PC-3 (cell line): Measurements from ENCODE around the gene CCDC92. TPM values are rescaled to one million over a fixed set of nuclear protein-coding genes. Genes with fewer than 3 reads are reported as not detected.
A peak's percentile ranks its signal among the peaks of the same experiment; 100 is the strongest.

Experiments used
- ATAC-seq: fragments of 200-7000 bp; cut with Tn5 transposase; 2 replicates; pipeline ENCODE4 v1.9.1; 2020; ENCODE audit warnings: mild to moderate bottlenecking, moderate library complexity
- BruUV-seq: library from RNA; stranded (reverse); fragments of 400-500 nt; replicated peaks from 2 replicates; lab custom pipeline; 2021; lab: Mats Ljungman, UMichigan
- CTCF ChIA-PET: fragments of 300-600 bp; sonication (Branson Sonifier 250); formaldehyde crosslinking; loops from one replicate; lab custom pipeline; 2022; ENCODE audit warnings: antibody characterized with exemption; lab: Charles Lee
- POLR2A ChIA-PET: fragments of 300-600 bp; sonication (Branson Sonifier 250); formaldehyde crosslinking; loops from one replicate; lab custom pipeline; 2022; ENCODE audit warnings: antibody characterized with exemption; ENCODE audit not compliant: unreplicated experiment; lab: Charles Lee
- DNase-seq: peaks from one replicate; pipeline ENCODE4 v3.0.0-alpha.2; 2015
- H2AFZ ChIP-seq: fragments of 300-600 bp; sonication (generic); 2 replicates; pipeline ENCODE4 v1.6.0; 2016; ENCODE audit warnings: antibody characterized with exemption, low read length
- H3F3A ChIP-seq: fragments of 300-600 bp; sonication (generic); one replicate; pipeline ENCODE4 v1.6.0; 2017; ENCODE audit warnings: antibody characterized with exemption, low read length, control low read depth, mild to moderate bottlenecking; ENCODE audit not compliant: unreplicated experiment
- H3K27ac ChIP-seq: fragments of 300-600 bp; sonication (generic); 2 replicates; pipeline ENCODE4 v1.5.1; 2016; ENCODE audit warnings: mild to moderate bottlenecking, low read length
- H3K27me3 ChIP-seq: fragments of 300-600 bp; sonication (generic); 2 replicates; pipeline ENCODE4 v1.6.1; 2016; ENCODE audit warnings: low read length, mixed read lengths
- H3K36me3 ChIP-seq: fragments of 300-600 bp; sonication (generic); 2 replicates; pipeline ENCODE4 v1.6.1; 2016; ENCODE audit warnings: low read depth, mixed run types, low read length, mixed read lengths
- H3K4me1 ChIP-seq: fragments of 300-600 bp; sonication (generic); 2 replicates; pipeline ENCODE4 v1.5.1; 2016; ENCODE audit warnings: low read length; ENCODE audit not compliant: insufficient read depth
- H3K4me2 ChIP-seq: fragments of 300-600 bp; sonication (generic); 2 replicates; pipeline ENCODE4 v1.6.0; 2016; ENCODE audit warnings: low read length
- H3K4me3 ChIP-seq: fragments of 300-600 bp; sonication (generic); 2 replicates; pipeline ENCODE4 v1.5.1; 2016; ENCODE audit warnings: mild to moderate bottlenecking, low read length, mixed read lengths
- H3K79me2 ChIP-seq: fragments of 300-600 bp; sonication (generic); 2 replicates; pipeline ENCODE4 v1.6.1; 2017; ENCODE audit warnings: low read length, mixed read lengths
- H3K9ac ChIP-seq: fragments of 300-600 bp; sonication (generic); 2 replicates; pipeline ENCODE4 v1.6.0; 2016; ENCODE audit warnings: mild to moderate bottlenecking, low read length
- H3K9me2 ChIP-seq: fragments of 300-600 bp; sonication (generic); replicated peaks from 2 replicates; pipeline ENCODE4 v1.6.1; 2016; ENCODE audit warnings: mixed run types, low read length, mixed read lengths
- H3K9me3 ChIP-seq: fragments of 300-600 bp; sonication (generic); 2 replicates; pipeline ENCODE4 v1.6.1; 2016; ENCODE audit warnings: low read length, mixed read lengths
- H4K20me1 ChIP-seq: fragments of 300-600 bp; sonication (generic); 2 replicates; pipeline ENCODE4 v1.6.1; 2016; ENCODE audit warnings: low read length, mixed read lengths
- CTCF ChIP-seq: fragments of 300-600 bp; sonication (generic); conservative IDR thresholded peaks from 2 replicates; pipeline ENCODE4 v1.5.1; 2017; ENCODE audit warnings: antibody characterized with exemption, low read depth, mild to moderate bottlenecking, low read length
- EZH2 ChIP-seq: fragments of 300-600 bp; sonication (generic); IDR thresholded peaks from one replicate; pipeline ENCODE4 v1.6.1; 2017; ENCODE audit warnings: antibody characterized with exemption, mild to moderate bottlenecking, low read length; ENCODE audit not compliant: unreplicated experiment
- EZH2phosphoT487 ChIP-seq: fragments of 300-600 bp; sonication (generic); IDR thresholded peaks from 2 replicates; pipeline ENCODE4 v1.6.1; 2018; ENCODE audit warnings: mild to moderate bottlenecking, antibody characterized with exemption, low read length, borderline replicate concordance
- intact Hi-C: fragments of 100-400 bp; cut with micrococcal nuclease; formaldehyde crosslinking; loops from 2 replicates; pipeline ENCODE4 v1.9.0; 2023
- total RNA-seq: library from RNA; depleted of rRNA; stranded (reverse); fragments of >200 nt; gene quantifications from 2 replicates; pipeline ENCODE4 v1.2.3, GENCODE V29; 2014

CCDC92 gene
- total RNA-seq, 1 experiment from 2014 or later, result 9.6 TPM

GRCh38 chr12:123939716-123940626 is 32.7 kb downstream of the CCDC92 start:
- no peak for DNase-seq
- peaks cover 6% of the 10 kb centered on the region; the same call in 1 of the 2 replicates for H3K9me3 ChIP-seq
- intact Hi-C loops, result loop anchor here (5.0 kb wide), 1 partner anchor 42 kb away; no protein-coding TSS in a partner anchor
- no peak for ATAC-seq
- H3K9ac ChIP-seq, result no peak overlapping the region
- peaks cover 25% of the 10 kb centered on the region for H3K4me1 ChIP-seq
- no peaks in the 10 kb centered on the region for H3K27me3 ChIP-seq
- H3K4me3 ChIP-seq, result no peak overlapping the region
- no peaks in the 10 kb centered on the region for H3K9me2 ChIP-seq
- H3K79me2 ChIP-seq, result no peaks in the 10 kb centered on the region
- no peak for TF ChIP-seq EZH2phosphoT487
- no peak for TF ChIP-seq EZH2
- no peak for TF ChIP-seq CTCF
- BruUV-seq, result no TSS peak
- H3K36me3 ChIP-seq, result peaks cover 8% of the 10 kb centered on the region; the same call in 1 of the 2 replicates
- H3K27ac ChIP-seq, result no peak overlapping the region
- POLR2A ChIA-PET, result no interaction called here
- no peaks in the 10 kb centered on the region for H3F3A ChIP-seq
- H4K20me1 ChIP-seq, result no peaks in the 10 kb centered on the region
- H2AFZ ChIP-seq, result no peak overlapping the region
- CTCF ChIA-PET, result no interaction called here
- no peak overlapping the region for H3K4me2 ChIP-seq

GRCh38 chr12:123938679-123939480 is 33.8 kb downstream of the CCDC92 start:
- no peaks in the 10 kb centered on the region for H3K79me2 ChIP-seq
- H3K4me3 ChIP-seq, result no peak overlapping the region
- no peak for ATAC-seq

More at GRCh38 chr12:123938679-123939480, 33.8 kb downstream of the CCDC92 start:
- Histone ChIP-seq H3K9me3 (peaks cover 6% of the 10 kb centered on the region; the same call in 1 of the 2 replicates), H3K27me3 (no peaks in the 10 kb centered on the region), H4K20me1 (no peaks in the 10 kb centered on the region), H3K9me2 (no peaks in the 10 kb centered on the region), H3K4me2 (no peak overlapping the region), H3K36me3 (peaks cover 8% of the 10 kb centered on the region; the same call in 1 of the 2 replicates), H3K4me1 (peaks cover 22% of the 10 kb centered on the region), H3K27ac (no peak overlapping the region), H3K9ac (no peak overlapping the region), H2AFZ (no peak overlapping the region), H3F3A (no peaks in the 10 kb centered on the region)
- BruUV-seq, result no TSS peak
- CTCF ChIA-PET, result no interaction called here
- intact Hi-C loops, result no loop called here
- no peak for TF ChIP-seq EZH2
- peak; percentile 57 for TF ChIP-seq CTCF
- POLR2A ChIA-PET, result no interaction called here
- DNase-seq, result no peak
